ENCODE data around the gene FKBP2. TPM values are rescaled to one million over a fixed set of nuclear protein-coding genes. Genes with fewer than 3 reads are reported as not detected.
A peak's percentile ranks its signal among the peaks of the same experiment; 100 is the strongest.

FKBP2 gene
- total and polyA plus RNA-seq, 2 of the 13 experiments (the other 11 are each of a cell fraction or from before 2014, with no cell fraction given), result 30.1 to 53.3 TPM

GRCh38 chr11:64237484-64237951 is 3.4 kb upstream of the FKBP2 start (continued):
- TF ChIP-seq ZNF432 (CRISPR knock-in tag; IDR thresholded peaks at IDR 0.05; ENCODE audit: borderline replicate concordance) (no peak), RERE (CRISPR knock-in tag; IDR thresholded peaks at IDR 0.05; ENCODE audit: low read depth) (peak; percentile 61; the same call in 1 of the 2 replicates), RARG (CRISPR knock-in tag; IDR thresholded peaks at IDR 0.05; ENCODE audit: low read depth) (no peak), ARID2 (CRISPR knock-in tag; IDR thresholded peaks at IDR 0.05; ENCODE audit: borderline replicate concordance) (no peak), FOXA3 (CRISPR knock-in tag; IDR thresholded peaks at IDR 0.05) (peak; percentile 89), POLR2G (IDR thresholded peaks at IDR 0.05; ENCODE audit: low read depth, low read length) (no peak), SSRP1 (CRISPR knock-in tag; IDR thresholded peaks at IDR 0.05) (no peak), MXI1 (IDR thresholded peaks at IDR 0.05; ENCODE audit: borderline replicate concordance, low read depth, low read length) (peak; percentile 81; the same call in 1 of the 3 replicates), CREB3 (CRISPR knock-in tag; IDR thresholded peaks at IDR 0.05) (no peak), ZMAT3 (CRISPR knock-in tag; conservative IDR thresholded peaks at IDR 0.05) (0 out of 2 replicates have a peak, but pooled peaks have one; percentile 43), ARID5B (CRISPR knock-in tag; IDR thresholded peaks at IDR 0.05) (peak; percentile 81), SP4 (CRISPR knock-in tag; IDR thresholded peaks at IDR 0.05) (0 out of 2 replicates have a peak, but pooled peaks have one; percentile 35), NFRKB (IDR thresholded peaks at IDR 0.05) (no peak), ZNF609 (CRISPR knock-in tag; IDR thresholded peaks at IDR 0.05; ENCODE audit: borderline replicate concordance) (peak; percentile 89)

Data from HepG2 (cell line).